PFSK-1 (cell line): ENCODE results near the gene TLCD2.

Source experiments
- POLR2AphosphoS5 ChIP-seq: IDR thresholded peaks from 2 replicates; pipeline ENCODE4 v1.6.1; 2012; ENCODE audit warnings: low read depth, mild to moderate bottlenecking, control low read depth, low read length, moderate library complexity
- SIN3A ChIP-seq: IDR thresholded peaks from 2 replicates; pipeline ENCODE4 v1.6.1; 2012; ENCODE audit warnings: mild to moderate bottlenecking, low read length, moderate library complexity, borderline replicate concordance; ENCODE audit not compliant: insufficient read depth
- TAF1 ChIP-seq: IDR thresholded peaks from 2 replicates; pipeline ENCODE4 v1.6.1; 2012; ENCODE audit warnings: low read length, control low read depth, borderline replicate concordance; ENCODE audit not compliant: insufficient read depth
- TF ChIP-seq, protein P1 (sequence below), 2 experiments: IDR thresholded peaks; 2 replicates each; pipeline versions ENCODE4 v1.6.1 to v1.8.0; 2011 to 2012; ENCODE audit warnings: low read depth in 2 of 2, low read length in 2 of 2, control low read depth in 1 of 2, inconsistent platforms in 1 of 2, mild to moderate bottlenecking in 1 of 2, moderate library complexity in 1 of 2; ENCODE audit not compliant: insufficient read depth in 1 of 2

DNA sequence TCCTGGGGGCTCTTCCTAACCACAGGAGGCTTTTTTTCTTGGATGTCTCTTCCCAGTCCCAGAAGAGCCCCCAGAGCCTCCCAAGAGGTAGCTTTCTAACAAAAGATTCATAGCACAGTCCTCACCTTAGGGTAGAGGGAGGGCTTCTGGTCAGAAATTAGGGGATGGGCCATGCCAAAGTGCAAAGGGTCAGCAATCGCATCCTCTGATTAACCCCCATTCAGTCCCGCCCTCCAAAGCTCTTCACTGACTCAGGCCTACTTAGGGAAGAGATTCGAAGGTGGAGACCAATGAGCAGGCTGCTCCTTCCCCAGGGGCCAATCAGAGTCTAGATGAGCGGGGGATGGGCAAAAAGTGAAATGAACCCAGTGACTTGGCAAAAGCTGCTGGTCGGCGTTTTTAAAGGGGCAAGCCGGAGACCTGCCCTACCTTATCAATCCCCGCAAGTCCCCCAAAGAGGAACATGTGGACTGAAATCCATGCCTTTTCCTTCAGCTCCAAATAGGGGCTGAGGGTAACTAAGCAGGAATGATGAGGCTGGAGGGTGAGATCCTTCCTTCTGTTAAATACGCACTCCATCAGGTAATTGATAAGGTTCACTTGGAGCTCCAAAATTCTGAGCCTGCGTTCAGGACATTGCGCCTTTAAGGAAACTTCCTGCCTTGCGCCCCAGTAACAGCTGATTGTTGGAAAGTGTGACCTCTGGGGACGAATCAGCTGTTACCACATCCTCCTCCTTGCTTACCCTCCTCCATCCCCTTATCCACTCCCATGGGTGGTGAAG is 6.9 kb upstream of the TLCD2 start:
- TF ChIP-seq POLR2AphosphoS5 (peak; percentile 82; the same call in 1 of the 2 replicates), TAF1 (peak; percentile 70; the same call in 1 of the 2 replicates), SIN3A (peak; percentile 45; the same call in 1 of the 2 replicates)
- TF ChIP-seq, protein P1, sequence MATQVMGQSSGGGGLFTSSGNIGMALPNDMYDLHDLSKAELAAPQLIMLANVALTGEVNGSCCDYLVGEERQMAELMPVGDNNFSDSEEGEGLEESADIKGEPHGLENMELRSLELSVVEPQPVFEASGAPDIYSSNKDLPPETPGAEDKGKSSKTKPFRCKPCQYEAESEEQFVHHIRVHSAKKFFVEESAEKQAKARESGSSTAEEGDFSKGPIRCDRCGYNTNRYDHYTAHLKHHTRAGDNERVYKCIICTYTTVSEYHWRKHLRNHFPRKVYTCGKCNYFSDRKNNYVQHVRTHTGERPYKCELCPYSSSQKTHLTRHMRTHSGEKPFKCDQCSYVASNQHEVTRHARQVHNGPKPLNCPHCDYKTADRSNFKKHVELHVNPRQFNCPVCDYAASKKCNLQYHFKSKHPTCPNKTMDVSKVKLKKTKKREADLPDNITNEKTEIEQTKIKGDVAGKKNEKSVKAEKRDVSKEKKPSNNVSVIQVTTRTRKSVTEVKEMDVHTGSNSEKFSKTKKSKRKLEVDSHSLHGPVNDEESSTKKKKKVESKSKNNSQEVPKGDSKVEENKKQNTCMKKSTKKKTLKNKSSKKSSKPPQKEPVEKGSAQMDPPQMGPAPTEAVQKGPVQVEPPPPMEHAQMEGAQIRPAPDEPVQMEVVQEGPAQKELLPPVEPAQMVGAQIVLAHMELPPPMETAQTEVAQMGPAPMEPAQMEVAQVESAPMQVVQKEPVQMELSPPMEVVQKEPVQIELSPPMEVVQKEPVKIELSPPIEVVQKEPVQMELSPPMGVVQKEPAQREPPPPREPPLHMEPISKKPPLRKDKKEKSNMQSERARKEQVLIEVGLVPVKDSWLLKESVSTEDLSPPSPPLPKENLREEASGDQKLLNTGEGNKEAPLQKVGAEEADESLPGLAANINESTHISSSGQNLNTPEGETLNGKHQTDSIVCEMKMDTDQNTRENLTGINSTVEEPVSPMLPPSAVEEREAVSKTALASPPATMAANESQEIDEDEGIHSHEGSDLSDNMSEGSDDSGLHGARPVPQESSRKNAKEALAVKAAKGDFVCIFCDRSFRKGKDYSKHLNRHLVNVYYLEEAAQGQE (IDR thresholded peaks at IDR 0.05; ENCODE audit: insufficient read depth in 1 of 2, low read depth in 2 of 2, low read length in 2 of 2) = no peak
